GM19452 (cell line): ENCODE measurements around the gene HIBADH.
A peak's percentile ranks its signal among the peaks of the same experiment; 100 is the strongest.
"Not testable (repeated sequence)": the region's sequence is repeated elsewhere in the genome, so short reads cannot be mapped to it uniquely, and the experiment has no call there.

Experiments used
- ATAC-seq: cut with Tn5 transposase; IDR thresholded peaks from one replicate; pipeline ENCODE4 v1.9.1; 2021; ENCODE audit not compliant: unreplicated experiment

The HIBADH gene

GRCh38 chr7:27680610-27681009 lies 17.9 kb upstream of the HIBADH start:
- no peak for ATAC-seq

DNA sequence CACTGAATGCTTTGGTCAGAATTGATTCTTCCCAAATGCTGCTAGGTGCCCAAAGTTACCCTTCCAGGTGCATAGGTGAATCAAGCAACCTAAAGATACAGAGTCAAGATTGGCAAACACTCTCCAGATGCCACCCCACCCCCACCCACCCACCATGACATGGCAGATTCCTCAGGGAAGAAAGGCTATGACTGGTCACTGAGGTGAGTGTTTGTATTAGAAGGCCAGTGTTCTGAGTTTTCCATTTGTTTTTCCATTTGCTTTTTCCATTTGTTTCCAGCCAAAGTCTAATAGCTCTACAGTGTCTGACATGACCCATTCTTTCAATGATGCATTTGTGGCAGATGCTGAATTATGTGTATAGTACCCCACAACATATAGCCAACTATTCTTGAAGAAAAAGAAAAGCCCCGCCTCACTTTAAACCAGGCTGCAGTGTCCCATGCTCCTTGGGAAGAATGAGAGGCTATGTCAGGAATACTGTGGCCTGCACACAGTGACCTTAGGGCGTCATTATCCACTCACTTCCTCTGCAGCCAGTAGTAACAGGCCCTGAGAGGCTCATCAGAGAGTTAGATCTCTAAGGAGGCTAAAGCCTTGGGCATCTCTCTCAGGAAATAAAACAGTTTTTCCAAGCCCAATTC lies 16.1 kb upstream of the HIBADH start:
- no peak for ATAC-seq

GRCh38 chr7:27677912-27678612 lies 15.4 kb upstream of the HIBADH start:
- no peak for ATAC-seq

GRCh38 chr7:27674126-27674525 lies 11.4 kb upstream of the HIBADH start:
- not testable (repeated sequence) for ATAC-seq

DNA sequence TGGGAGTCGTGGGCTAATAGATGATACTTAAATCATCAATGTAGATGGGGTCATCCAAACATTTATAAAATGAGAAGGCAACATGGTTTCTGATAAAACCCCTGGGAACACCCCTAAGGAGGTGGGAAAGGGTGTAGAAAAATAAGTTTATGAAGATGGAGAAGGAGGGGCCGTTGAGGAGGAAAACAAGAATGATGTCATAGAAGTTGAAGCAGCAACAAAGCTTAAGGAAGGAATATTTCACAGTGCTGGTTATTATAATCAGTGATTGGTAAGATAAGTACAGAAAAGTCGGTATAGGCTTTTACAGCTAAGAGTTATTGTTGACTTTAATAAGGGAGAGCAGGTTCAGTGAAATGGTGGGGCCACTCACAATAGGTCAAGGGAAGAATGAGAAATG lies 9.0 kb upstream of the HIBADH start:
- no peak for ATAC-seq

DNA sequence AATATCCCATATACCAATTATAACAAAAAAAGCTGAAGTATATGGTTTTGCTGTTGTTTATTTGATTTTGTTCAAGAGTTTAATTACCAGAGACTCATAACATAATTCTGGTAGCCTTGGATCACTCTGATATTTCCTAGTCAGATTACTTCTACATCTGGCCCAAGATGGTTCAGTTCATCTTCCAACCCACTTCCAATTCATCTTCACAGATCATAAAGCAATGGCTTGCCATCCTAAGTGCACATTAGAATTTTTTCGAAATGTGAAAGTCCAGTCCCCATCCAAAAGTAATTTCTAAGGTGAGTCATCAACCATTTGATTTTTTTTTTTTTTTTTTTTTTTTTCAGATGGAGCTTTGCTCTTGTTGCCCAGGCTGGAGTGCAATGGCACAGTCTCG lies 8.0 kb upstream of the HIBADH start:
- no peak for ATAC-seq

GRCh38 chr7:27670177-27670576 lies 7.5 kb upstream of the HIBADH start:
- ATAC-seq: no peak

DNA sequence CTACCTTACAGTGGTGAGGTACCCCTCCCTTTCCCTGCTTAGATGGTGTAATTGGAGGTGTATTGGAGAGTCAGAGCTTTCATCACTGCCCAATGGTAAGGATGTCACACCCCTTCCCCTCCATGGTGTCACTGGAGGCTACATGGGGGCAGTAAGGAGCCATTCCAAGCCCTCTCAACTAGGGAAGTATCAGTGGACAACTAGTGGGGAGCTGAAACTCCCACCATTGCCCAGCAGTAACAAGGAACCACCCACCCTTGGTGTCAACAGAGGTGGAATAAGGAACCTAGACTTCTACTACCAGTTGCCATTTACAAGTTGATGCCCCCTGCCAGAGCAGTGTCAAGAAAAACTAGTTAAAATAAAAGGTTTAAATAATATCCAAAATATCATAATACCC lies 2.8 kb upstream of the HIBADH start:
- no peak for ATAC-seq

DNA sequence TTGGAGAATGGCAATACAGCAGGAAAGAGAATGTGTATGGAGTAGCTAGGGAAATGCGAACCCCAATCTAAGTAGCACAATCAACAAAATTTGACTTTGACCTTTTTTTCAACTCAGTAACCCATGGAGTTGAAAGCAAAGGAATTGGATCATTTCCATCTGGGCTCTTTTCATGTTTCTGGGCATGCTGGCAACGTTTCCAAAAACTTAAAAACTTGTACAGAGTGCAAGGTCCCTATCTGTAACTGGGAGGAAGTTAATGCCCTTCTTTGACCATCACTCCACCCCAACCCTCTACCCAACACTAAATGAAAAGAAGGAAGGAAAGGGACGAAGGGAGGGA lies 1.3 kb upstream of the HIBADH start:
- no peak for ATAC-seq

DNA sequence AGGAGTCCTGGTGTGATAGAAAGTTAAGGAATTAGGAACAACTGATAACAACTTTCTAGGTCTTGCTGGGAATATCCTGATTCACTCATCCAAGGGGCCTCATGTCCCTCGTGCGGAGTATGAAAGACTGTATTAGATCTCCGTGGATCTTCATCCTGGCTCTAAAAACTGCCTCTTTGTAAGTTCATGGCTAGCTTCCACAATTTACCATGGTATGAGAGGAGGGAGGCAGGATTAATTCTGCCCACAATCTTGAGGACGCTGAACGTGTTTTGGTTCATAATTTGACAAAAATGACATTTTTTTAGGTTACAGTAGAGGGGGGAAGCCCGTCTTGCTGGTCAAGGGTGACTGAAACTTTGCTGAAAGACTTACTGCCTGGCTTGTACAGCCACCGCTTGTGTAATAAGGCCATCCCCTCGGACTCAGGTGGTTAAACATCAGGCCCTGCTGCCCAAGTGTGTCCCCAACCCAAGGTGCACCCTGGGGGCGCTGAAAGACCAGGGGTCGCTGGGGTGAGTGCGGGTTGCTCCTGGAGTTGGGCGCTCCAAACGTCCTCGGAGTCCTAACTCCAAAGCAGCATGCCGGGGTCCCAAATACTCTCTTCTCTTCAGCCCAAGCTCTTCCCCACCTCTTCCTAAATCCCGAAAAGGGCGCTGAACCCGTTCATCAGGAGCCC lies 733 bp downstream of the HIBADH start:
- no peak for ATAC-seq

DNA sequence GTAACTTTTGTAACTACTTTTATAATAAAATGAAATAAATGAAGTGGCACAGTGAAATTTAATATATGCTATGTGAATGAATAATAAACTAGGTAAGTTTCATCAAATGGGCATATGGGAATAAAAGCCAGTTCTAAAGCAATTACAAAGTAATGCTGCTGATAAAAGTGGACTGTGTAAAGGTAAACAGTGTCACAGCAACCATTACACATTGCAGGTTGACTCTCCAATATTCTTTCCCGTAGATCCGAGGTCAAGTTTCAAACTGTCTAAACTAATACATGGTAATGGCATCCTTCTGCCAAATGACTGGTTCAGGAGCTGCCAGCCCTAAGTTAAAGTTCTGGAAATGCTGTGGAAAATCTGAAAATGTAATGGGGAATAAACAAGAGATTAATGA lies 6.0 kb downstream of the HIBADH start:
- ATAC-seq: no peak

- ATAC-seq: no peak
Observed at GRCh38 chr7:27655184-27655583, 7.5 kb downstream of the HIBADH start.

DNA sequence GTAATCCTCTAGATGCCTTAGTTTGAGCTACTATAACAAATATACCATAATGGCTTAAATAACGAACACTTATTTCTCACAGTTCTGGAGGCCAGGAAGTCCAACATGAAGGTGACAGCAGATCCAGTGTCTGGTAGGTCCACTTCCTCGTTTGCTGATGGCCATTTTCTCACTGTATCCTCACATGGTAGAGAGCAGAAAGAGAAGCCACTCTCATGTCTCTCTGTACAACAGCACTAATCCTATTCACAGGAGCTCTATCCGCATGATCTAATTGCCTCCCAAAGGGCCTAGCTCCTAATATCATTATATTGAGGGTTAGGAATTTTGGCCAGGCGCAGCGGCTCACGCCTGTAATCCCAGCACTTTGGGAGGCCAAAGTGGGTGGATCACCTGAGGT lies 10.2 kb downstream of the HIBADH start:
- ATAC-seq: no peak

DNA sequence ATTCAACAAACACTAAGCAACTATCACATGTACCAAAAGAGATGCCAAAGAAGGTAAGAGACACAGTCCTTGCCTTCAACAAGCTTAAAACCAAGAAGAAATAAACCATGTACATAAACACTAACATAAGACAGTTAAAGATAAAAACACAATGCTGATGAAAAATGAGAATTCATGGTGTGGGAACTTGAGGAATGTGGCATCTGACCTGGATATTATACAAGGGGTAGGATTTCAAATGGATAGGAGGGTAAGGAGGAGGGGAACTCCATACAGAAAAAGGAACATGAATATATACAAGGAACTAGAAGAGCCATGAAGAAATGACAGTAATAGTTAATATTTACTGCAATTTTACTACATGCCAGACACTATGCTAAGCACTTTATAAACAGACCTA lies 11.0 kb downstream of the HIBADH start:
- no peak for ATAC-seq

DNA sequence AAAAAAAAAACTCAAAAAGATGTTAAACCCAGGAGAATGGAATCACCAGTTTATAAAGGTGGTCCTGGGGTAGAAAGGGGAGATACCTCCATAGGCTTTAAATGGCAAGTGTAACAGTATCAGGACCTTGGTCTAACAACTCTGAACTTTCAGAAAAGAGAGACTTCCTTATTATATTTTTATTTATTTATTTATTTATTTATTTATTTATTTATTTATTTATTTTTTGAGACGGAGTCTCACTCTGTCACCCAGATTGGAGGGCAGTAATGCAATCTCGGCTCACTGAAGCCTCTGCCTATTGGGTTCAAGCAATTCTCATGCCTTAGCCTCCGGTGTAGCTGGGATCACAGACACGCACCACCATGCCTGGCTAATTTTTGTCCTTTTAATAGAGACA lies 12.4 kb downstream of the HIBADH start:
- ATAC-seq: no peak

GRCh38 chr7:27647489-27647888 lies 15.2 kb downstream of the HIBADH start:
- ATAC-seq: no peak

DNA sequence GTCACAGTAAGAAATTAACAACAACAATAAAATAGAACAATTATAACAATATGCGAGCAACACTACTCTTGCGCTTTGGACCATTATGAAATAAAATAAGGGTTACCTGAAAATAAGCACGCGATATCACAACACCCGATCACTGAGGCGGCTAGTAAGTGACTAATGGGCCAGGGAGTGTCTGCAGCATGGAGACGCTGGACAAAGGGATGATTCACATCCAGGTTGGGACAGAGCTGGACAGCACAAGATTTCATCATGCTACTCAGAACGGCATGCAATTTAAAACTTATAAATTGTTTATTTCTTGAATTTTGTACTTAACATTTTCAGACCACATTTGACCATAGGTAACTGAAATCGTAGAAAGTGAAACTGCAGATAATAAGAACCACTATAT lies 15.6 kb downstream of the HIBADH start:
- ATAC-seq: no peak

GRCh38 chr7:27642271-27642670 lies 20.4 kb downstream of the HIBADH start:
- no peak for ATAC-seq

DNA sequence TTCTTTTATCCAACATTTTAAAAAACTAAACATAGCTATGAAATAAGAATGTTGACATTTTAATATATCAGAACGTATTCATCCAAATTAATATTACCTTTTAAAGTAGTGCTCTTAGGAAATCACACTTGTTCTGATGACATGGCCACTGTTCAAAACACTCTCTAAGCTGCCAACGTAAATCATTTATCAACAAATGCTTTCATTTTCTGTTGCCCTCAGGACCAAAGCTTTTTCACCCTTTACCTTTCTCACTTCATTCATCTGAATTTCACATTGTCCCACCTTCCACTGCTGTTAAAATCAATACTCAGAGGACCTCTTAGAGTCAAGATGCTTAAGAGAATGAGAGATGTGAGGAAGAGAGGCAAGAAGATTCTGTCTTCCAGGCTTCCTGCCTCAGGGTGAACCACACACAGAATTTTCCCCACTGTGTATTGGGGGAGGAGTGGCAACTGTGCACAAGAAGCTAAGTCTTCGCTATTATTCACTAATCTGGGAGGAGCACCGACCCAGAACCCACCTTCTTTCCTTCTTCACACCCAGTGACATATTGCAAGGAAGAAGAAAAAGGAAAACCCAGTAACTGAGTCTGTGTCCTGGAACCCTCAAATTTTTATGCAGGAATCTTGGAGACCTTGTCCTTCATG lies 21.0 kb downstream of the HIBADH start:
- peak; percentile 79 for ATAC-seq

GRCh38 chr7:27640884-27641574 lies 21.7 kb downstream of the HIBADH start:
- ATAC-seq: peak; percentile 15

DNA sequence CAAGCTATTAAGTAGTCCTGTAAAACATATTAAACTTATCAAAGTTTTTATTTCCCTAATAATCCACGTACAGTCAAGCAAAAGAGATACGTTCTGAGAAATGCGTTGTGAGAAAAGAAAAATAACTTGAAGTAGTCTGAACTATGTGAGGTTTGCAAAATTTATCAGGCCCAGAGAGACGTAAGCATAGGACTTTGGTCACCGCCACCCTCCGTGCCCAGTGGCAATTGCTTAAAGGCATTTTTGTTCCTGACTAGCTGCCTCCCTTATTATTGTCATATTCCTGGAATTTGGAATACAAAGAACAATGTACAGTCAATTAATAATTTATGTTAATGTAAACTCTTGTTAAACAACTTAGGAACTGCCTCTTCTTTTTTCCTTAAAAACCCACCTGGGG lies 22.8 kb downstream of the HIBADH start:
- ATAC-seq: no peak
